Measurements from ENCODE around the gene MISFA. TPM values are rescaled to one million over a fixed set of nuclear protein-coding genes. Genes with fewer than 3 reads are reported as not detected.

The MISFA gene
- total RNA-seq, 1 experiment from 2014 or later = 3.7 TPM

DNA sequence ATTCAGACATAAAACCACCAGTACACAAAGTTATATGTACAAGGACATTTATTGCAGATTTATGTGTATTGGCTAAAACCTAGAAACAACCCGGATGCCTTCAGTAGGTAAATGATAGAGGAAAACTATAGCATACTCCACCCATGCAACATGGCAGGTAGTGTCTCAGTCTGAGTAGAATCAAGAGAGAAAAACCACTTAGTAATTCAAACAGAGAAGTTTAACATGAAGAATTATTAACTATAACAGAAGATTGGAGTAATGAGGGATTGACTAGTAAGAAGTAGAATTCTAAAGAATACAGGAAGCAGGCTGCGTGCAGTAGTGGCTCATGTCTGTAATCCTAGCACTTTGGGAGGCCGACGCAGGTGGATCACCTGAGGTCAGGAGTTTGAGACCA lies 50.8 kb downstream of the MISFA start:
- no peaks in the 10 kb centered on the region for H3K79me1 ChIP-seq (ENCODE audit: insufficient read depth, low read depth, low read length, poor library complexity, severe bottlenecking)
- no peaks in the 10 kb centered on the region for H3K4me1 ChIP-seq (ENCODE audit: insufficient read depth, low read length)
- H3K23me2 ChIP-seq (ENCODE audit: insufficient read length, low read depth, low read length, poor library complexity, severe bottlenecking) = no peaks in the 10 kb centered on the region
- Mint-ChIP-seq H3K27me3 (ENCODE audit: low read depth) (peaks cover under 1% of the 10 kb centered on the region; the same call in 1 of the 2 replicates), H3K36me3 (ENCODE audit: insufficient read depth in 1 of 3, low read depth in 3 of 3) (no peaks in the 10 kb centered on the region; a peak in 2 of 7 replicates), H3K9me3 (peaks cover 0 to 10% of the 10 kb centered on the region in 2 experiments; a peak in 1 of 5 replicates), H3K27ac (no peak overlapping the region), H3K4me1 (peaks cover 0 to 4% of the 10 kb centered on the region in 2 experiments; a peak in 1 of 4 replicates), H3K4me3 (no peak overlapping the region)
- TF ChIP-seq, protein P1, sequence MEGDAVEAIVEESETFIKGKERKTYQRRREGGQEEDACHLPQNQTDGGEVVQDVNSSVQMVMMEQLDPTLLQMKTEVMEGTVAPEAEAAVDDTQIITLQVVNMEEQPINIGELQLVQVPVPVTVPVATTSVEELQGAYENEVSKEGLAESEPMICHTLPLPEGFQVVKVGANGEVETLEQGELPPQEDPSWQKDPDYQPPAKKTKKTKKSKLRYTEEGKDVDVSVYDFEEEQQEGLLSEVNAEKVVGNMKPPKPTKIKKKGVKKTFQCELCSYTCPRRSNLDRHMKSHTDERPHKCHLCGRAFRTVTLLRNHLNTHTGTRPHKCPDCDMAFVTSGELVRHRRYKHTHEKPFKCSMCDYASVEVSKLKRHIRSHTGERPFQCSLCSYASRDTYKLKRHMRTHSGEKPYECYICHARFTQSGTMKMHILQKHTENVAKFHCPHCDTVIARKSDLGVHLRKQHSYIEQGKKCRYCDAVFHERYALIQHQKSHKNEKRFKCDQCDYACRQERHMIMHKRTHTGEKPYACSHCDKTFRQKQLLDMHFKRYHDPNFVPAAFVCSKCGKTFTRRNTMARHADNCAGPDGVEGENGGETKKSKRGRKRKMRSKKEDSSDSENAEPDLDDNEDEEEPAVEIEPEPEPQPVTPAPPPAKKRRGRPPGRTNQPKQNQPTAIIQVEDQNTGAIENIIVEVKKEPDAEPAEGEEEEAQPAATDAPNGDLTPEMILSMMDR (conservative IDR thresholded peaks at IDR 0.05) = no peak
- no peak for DNase-seq
- no peak overlapping the region for H4K91ac ChIP-seq (ENCODE audit: insufficient read length, low read depth, low read length)
- no peak overlapping the region for H3K14ac ChIP-seq (ENCODE audit: insufficient read depth, low read length)
- no peak overlapping the region for H3K18ac ChIP-seq (ENCODE audit: insufficient read length, low read depth, low read length)
- no peak overlapping the region for H3K56ac ChIP-seq (ENCODE audit: insufficient read length, low read depth, low read length)
- no peak overlapping the region for H3T11ph ChIP-seq (ENCODE audit: low read length)
- no peak overlapping the region for H2AFZ ChIP-seq (ENCODE audit: low read length)
- H3K9me3 ChIP-seq (ENCODE audit: control insufficient read depth, low read depth, low read length) = no peaks in the 10 kb centered on the region
- WGBS (ENCODE audit: extremely low coverage, insufficient read length, low lambda C conversion rate) = no CpG with 5 or more reads among the region's 4 CpGs
- H2BK15ac ChIP-seq (ENCODE audit: low read depth, low read length) = no peak overlapping the region
- no peak overlapping the region for H2BK12ac ChIP-seq (ENCODE audit: insufficient read length, low read depth, low read length)
- H3K27ac ChIP-seq (ENCODE audit: insufficient read length, low read depth, low read length) = no peak overlapping the region
- no peak overlapping the region for H3K9ac ChIP-seq (ENCODE audit: extremely low read depth, insufficient read length, low read length)
- H2BK5ac ChIP-seq (ENCODE audit: insufficient read length, low read length) = no peak overlapping the region
- H3K23ac ChIP-seq (ENCODE audit: insufficient read length, low read depth, low read length) = no peak overlapping the region
- H4K8ac ChIP-seq (replicated peaks; ENCODE audit: insufficient read length, low read depth, low read length) = no peak overlapping the region
- no peak overlapping the region for H3K4ac ChIP-seq (ENCODE audit: low read depth, low read length)
- H2BK20ac ChIP-seq (ENCODE audit: low read depth, low read length, poor library complexity, severe bottlenecking) = no peak overlapping the region
- no peak overlapping the region for H2AK5ac ChIP-seq (ENCODE audit: insufficient read length, low read length)
- H3K27me3 ChIP-seq (ENCODE audit: insufficient read depth, low read length) = no peaks in the 10 kb centered on the region
- H2BK120ac ChIP-seq (ENCODE audit: low read depth, low read length, poor library complexity, severe bottlenecking) = no peak overlapping the region
- H4K20me1 ChIP-seq (ENCODE audit: control insufficient read depth, insufficient read depth, insufficient read length) = no peaks in the 10 kb centered on the region
- no peaks in the 10 kb centered on the region for H3K79me2 ChIP-seq (ENCODE audit: insufficient read depth, low read length)
- no peak overlapping the region for H3K4me2 ChIP-seq (ENCODE audit: insufficient read depth, insufficient read length, low read length)
- H4K5ac ChIP-seq (ENCODE audit: insufficient read length, low read depth, low read length) = no peak overlapping the region

All from H9 (cell line).